ENCODE data around the gene FILIP1L. TPM values are rescaled to one million over a fixed set of nuclear protein-coding genes. Genes with fewer than 3 reads are reported as not detected.

The FILIP1L gene
- total RNA-seq, 1 donor = 213 TPM

DNA sequence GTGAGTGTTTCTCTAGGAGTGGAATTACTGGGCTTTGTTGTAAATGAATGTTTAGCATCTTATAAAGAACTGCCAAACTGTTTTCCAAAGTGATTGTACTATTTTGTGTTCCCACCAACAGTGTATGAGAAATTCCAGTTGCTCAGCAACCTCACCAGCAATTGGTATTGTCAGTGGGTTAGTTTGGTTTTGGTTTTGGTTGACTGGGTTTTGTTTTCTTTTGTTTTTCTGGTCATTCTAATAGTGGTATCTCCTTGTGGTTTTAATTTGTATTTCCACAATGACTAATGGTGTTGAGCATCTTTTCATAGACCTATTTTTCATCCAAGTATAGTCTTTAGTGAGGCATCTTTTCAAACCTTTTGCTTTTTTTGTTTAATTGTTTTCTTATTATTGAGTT, 27.1 kb downstream of the FILIP1L start:
- no peak overlapping the region for H3K4me3 ChIP-seq (ENCODE audit: low read depth, low read length)
- DNase-seq (ENCODE audit: low read depth) = peak; percentile 54

DNA sequence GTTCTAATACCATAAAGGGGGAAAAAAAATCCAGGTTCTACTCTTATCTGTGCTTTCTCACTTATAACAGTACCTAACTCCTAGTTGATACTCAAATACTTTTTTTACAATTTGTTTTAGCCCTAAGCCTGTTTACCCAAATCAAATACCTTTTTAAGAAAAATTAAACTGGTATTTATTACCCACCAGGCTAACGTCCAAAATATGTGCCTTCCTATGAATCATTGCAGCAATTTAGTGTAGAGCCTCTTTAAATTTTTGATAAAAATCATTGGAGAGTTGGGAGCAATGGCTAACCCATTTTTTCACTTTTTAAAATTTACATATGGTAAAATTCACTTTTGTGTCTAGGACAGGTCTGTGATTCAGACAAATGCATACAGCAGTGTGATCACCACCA, 27.9 kb downstream of the FILIP1L start:
- TF ChIP-seq CTCF (IDR thresholded peaks at IDR 0.05; ENCODE audit: insufficient read depth, low read depth, low read length) = no peak
- no peak for DNase-seq (ENCODE audit: low read depth)
- no peak overlapping the region for H3K4me3 ChIP-seq (ENCODE audit: low read depth, low read length)

More for the DNA sequence above, 27.1 kb downstream of the FILIP1L start:
- TF ChIP-seq CTCF (IDR thresholded peaks at IDR 0.05; ENCODE audit: insufficient read depth, low read depth, low read length) = no peak

DNA sequence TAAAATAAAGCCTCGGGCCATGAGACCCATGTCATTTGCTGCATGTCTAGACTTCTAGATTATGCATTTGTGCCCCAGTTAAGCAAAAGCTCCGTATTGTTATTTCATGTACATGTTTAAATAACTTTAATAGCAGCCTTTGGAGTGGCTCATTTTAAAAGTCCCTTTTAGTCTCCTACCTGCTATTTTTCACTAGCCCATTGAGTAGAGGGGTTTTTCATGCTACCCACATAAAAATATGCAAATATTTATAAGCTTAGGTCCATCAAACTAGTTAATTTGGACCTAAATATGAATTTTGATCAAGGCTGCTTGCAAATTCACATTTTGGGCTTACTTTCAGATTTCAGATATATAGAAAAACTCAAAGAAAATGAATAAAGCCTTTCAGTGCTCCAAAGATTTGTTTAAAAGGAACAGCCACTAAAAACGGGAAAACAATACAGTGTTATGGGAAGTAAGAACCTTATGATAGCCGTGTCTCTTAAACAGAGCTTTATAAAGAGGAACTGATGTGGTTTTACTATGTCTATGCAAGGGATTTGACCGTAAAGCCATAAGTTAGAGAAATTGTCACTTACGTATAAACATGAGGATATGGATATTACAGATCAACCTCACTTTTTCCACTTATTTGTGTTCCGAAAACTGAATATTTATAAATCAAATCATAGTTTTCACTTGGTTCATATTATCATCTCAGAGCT, 30.0 kb downstream of the FILIP1L start:
- no peak for TF ChIP-seq CTCF (IDR thresholded peaks at IDR 0.05; ENCODE audit: insufficient read depth, low read depth, low read length)
- DNase-seq (ENCODE audit: low read depth) = no peak
- H3K4me3 ChIP-seq (ENCODE audit: low read depth, low read length) = no peak overlapping the region

GRCh38 chr3:100083209-100083608, 31.1 kb downstream of the FILIP1L start:
- H3K4me3 ChIP-seq (ENCODE audit: low read depth, low read length) = no peak overlapping the region
- TF ChIP-seq CTCF (IDR thresholded peaks at IDR 0.05; ENCODE audit: insufficient read depth, low read depth, low read length) = no peak
- DNase-seq (ENCODE audit: low read depth) = no peak

- TF ChIP-seq CTCF (IDR thresholded peaks at IDR 0.05; ENCODE audit: insufficient read depth, low read depth, low read length) = no peak
- DNase-seq (ENCODE audit: low read depth) = no peak
- no peak overlapping the region for H3K4me3 ChIP-seq (ENCODE audit: low read depth, low read length)
Observed at GRCh38 chr3:100082714-100083113, 31.6 kb downstream of the FILIP1L start.

DNA sequence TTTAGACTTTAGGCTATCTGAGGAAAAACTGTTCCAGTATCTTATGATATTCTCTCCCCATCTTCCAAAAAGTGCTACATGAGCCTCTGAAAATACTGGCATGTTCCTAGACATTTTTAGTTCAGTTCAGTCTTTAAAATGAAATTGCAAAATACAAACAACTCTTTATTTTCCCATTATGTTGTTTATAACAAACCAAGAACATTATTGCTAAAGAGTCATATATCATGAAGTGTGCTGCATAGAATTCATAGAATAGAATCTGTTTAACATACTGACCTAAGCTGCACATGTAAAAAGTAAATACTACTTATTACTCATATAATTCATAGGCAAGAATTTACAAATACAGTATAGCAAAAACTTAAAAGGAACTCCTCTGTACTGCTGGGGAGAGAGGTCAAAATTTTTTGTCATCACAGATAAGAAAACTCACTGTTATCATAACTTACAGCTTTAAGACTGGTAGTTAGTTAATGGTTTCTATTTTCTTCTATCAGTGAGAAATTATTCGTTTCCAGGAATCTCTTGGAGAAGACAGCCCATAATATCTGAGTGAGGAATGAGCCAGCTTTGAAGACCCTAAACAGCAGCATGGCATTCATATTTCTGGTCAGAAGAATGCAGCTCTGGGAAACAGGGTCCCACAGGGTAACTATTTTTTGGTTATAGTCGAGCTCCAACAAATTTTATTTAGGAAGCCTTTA, 32.2 kb downstream of the FILIP1L start:
- peak; percentile 64 for DNase-seq (ENCODE audit: low read depth)
- no peak for TF ChIP-seq CTCF (IDR thresholded peaks at IDR 0.05; ENCODE audit: insufficient read depth, low read depth, low read length)
- H3K4me3 ChIP-seq (ENCODE audit: low read depth, low read length) = no peak overlapping the region
